PC-9 (cell line): Measurements from ENCODE around the gene ZNF407.

Experiments used
- CTCF ChIP-seq: fragments of 200-600 bp; sonication (generic); conservative IDR thresholded peaks from 2 replicates; pipeline ENCODE4 v1.6.1; 2017; ENCODE audit warnings: mixed run types, antibody characterized with exemption, mild to moderate bottlenecking, moderate library complexity
- EZH2 ChIP-seq: fragments of 200-600 bp; sonication (generic); IDR thresholded peaks from 2 replicates; pipeline ENCODE4 v1.8.0; 2017; ENCODE audit warnings: antibody characterized with exemption, low read depth

- TF ChIP-seq CTCF (no peak), EZH2 (no peak)
These were observed 447.1 kb downstream of the ZNF407 start for GRCh38 chr18:75044791-75045190.
